Measurements from ENCODE around the gene ERVV-1.

Gene ERVV-1

DNA sequence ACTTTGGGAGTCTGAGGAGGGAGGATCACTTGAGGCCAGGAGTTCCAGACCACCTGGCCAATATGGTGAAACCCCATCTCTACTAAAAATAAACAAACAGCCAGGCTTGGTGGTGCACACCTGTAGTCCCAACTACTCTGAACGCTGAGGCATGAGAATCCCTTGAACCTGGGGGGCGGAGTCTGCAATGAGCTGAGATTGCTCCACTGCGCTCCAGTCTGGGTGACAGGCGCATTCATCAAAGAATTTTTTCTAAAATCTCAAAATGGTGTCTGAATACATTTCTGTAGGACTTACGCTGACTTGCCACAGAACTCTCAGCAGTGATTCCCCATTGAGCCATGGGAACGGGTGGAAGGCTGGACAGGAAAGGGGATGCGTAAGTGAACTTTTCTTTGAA, 18.0 kb upstream of the ERVV-1 start:
- H3K79me2 ChIP-seq (ENCODE audit: insufficient read depth, low read length) = no peaks in the 10 kb centered on the region
- H3K9me2 ChIP-seq (replicated peaks; ENCODE audit: low read depth, low read length) = no peaks in the 10 kb centered on the region
- H3K4me1 ChIP-seq (ENCODE audit: insufficient read depth, low read length, poor library complexity, severe bottlenecking) = peaks cover 4% of the 10 kb centered on the region
- H4K20me1 ChIP-seq (ENCODE audit: insufficient read depth, low read length, poor library complexity, severe bottlenecking) = no peaks in the 10 kb centered on the region
- TF ChIP-seq CTCF (conservative IDR thresholded peaks at IDR 0.05; ENCODE audit: low read length) (no peak), EZH2phosphoT487 (IDR thresholded peaks at IDR 0.05; ENCODE audit: borderline replicate concordance) (no peak)
- no peaks in the 10 kb centered on the region for H3K9me3 ChIP-seq (ENCODE audit: insufficient read depth, low read depth, low read length)
- no peak overlapping the region for H3K9ac ChIP-seq (ENCODE audit: low read depth, low read length, poor library complexity, severe bottlenecking)
- H2AFZ ChIP-seq (ENCODE audit: low read length) = no peak overlapping the region
- H3K36me3 ChIP-seq (ENCODE audit: insufficient read depth, low read length) = no peaks in the 10 kb centered on the region
- no peak overlapping the region for H3K4me3 ChIP-seq (ENCODE audit: low read length, poor library complexity, severe bottlenecking)
- no peak overlapping the region for H3K4me2 ChIP-seq (ENCODE audit: low read depth, low read length, poor library complexity, severe bottlenecking)
- no peaks in the 10 kb centered on the region for H3K27me3 ChIP-seq (ENCODE audit: insufficient read depth, low read length, poor library complexity, severe bottlenecking)
- H3F3A ChIP-seq (ENCODE audit: low read depth) = no peaks in the 10 kb centered on the region

DNA sequence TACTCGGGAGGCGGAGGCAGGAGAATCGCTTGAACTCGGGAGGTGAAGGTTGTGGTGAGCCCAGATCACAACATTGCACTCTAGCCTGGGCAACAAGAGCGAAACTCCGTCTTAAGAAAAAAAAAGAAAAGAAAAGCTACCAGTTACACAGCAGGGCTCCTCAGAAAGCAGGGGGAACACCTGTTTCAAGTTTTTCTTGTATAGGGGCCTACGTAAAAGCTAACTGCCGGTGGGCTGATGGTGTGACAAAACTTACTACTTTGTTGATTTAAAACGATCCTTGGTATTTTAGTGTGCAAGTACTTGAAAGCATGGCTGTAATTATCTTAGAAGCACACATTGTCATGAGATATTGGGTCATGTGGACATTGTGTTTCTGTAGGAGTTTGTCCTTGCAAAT, 15.7 kb upstream of the ERVV-1 start:
- Histone ChIP-seq H3K79me2 (ENCODE audit: insufficient read depth, low read length) (no peaks in the 10 kb centered on the region), H3K4me1 (ENCODE audit: insufficient read depth, low read length, poor library complexity, severe bottlenecking) (peaks cover 4% of the 10 kb centered on the region), H3K9ac (ENCODE audit: low read depth, low read length, poor library complexity, severe bottlenecking) (no peak overlapping the region), H3K36me3 (ENCODE audit: insufficient read depth, low read length) (no peaks in the 10 kb centered on the region), H3K9me2 (replicated peaks; ENCODE audit: low read depth, low read length) (no peaks in the 10 kb centered on the region), H3F3A (ENCODE audit: low read depth) (no peaks in the 10 kb centered on the region), H3K4me3 (ENCODE audit: low read length, poor library complexity, severe bottlenecking) (no peak overlapping the region), H4K20me1 (ENCODE audit: insufficient read depth, low read length, poor library complexity, severe bottlenecking) (no peaks in the 10 kb centered on the region), H3K9me3 (ENCODE audit: insufficient read depth, low read depth, low read length) (no peaks in the 10 kb centered on the region), H3K27me3 (ENCODE audit: insufficient read depth, low read length, poor library complexity, severe bottlenecking) (no peaks in the 10 kb centered on the region), H2AFZ (ENCODE audit: low read length) (no peak overlapping the region), H3K4me2 (ENCODE audit: low read depth, low read length, poor library complexity, severe bottlenecking) (no peak overlapping the region)
- TF ChIP-seq EZH2phosphoT487 (IDR thresholded peaks at IDR 0.05; ENCODE audit: borderline replicate concordance) (no peak), CTCF (conservative IDR thresholded peaks at IDR 0.05; ENCODE audit: low read length) (no peak)

DNA sequence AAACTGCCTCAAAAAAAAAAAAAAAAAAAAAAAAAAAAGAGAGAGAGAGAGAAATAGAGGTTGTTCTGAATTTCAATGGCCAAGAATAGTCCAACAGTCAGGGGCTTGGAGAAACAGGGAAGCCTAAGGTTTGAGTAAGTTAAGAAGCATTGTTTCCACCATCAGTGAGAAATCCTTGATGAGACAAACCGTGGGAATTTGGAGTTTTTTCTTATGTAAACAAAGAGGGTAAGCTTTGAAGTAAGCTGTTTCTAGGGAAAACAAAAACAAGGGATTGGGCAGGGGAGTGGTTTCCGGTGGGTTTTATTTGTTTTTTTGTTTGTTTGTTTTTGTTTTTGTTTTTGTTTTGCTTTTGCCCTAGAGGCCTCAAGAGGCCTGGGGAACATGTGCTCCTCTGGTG, 11.2 kb upstream of the ERVV-1 start:
- H3K79me2 ChIP-seq (ENCODE audit: insufficient read depth, low read length) = no peaks in the 10 kb centered on the region
- no peaks in the 10 kb centered on the region for H3K36me3 ChIP-seq (ENCODE audit: insufficient read depth, low read length)
- H3K9ac ChIP-seq (ENCODE audit: low read depth, low read length, poor library complexity, severe bottlenecking) = no peak overlapping the region
- no peaks in the 10 kb centered on the region for H3K9me2 ChIP-seq (replicated peaks; ENCODE audit: low read depth, low read length)
- no peaks in the 10 kb centered on the region for H3K4me1 ChIP-seq (ENCODE audit: insufficient read depth, low read length, poor library complexity, severe bottlenecking)
- no peaks in the 10 kb centered on the region for H3F3A ChIP-seq (ENCODE audit: low read depth)
- 0 out of 2 replicates have a peak, but pooled peaks cover 2% of the 10 kb centered on the region for H3K9me3 ChIP-seq (ENCODE audit: insufficient read depth, low read depth, low read length)
- H3K4me2 ChIP-seq (ENCODE audit: low read depth, low read length, poor library complexity, severe bottlenecking) = no peak overlapping the region
- H4K20me1 ChIP-seq (ENCODE audit: insufficient read depth, low read length, poor library complexity, severe bottlenecking) = no peaks in the 10 kb centered on the region
- H3K4me3 ChIP-seq (ENCODE audit: low read length, poor library complexity, severe bottlenecking) = no peak overlapping the region
- no peaks in the 10 kb centered on the region for H3K27me3 ChIP-seq (ENCODE audit: insufficient read depth, low read length, poor library complexity, severe bottlenecking)
- TF ChIP-seq CTCF (conservative IDR thresholded peaks at IDR 0.05; ENCODE audit: low read length) (no peak), EZH2phosphoT487 (IDR thresholded peaks at IDR 0.05; ENCODE audit: borderline replicate concordance) (no peak)
- no peak overlapping the region for H2AFZ ChIP-seq (ENCODE audit: low read length)
